ENCODE data around the gene HSPA4L. TPM values are rescaled to one million over a fixed set of nuclear protein-coding genes. Genes with fewer than 3 reads are reported as not detected.

HSPA4L gene
- total RNA-seq, 1 experiment from 2014 or later, result 18.6 TPM

DNA sequence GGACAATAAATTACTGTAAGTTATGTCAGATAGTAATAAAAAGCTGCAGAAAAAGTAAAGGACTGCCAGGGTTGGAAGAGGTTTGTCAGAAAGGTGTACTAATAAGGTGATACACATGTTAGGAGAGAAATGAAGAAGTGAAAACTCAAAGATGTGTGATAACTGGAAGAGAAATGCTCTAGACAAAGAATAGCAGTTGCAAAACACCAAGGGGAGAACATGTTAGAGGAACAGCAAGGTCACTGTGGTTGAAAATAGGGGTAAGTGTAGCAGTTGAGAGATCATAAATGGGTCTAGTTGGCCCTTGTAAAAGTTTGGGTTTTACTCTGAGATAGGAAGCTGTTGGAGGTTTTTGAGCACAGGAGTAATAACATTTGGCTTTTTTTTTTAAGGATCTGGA, 46.9 kb downstream of the HSPA4L start:
- Histone ChIP-seq H3K36me3 (ENCODE audit: control insufficient read depth in 1 of 2, insufficient read depth in 2 of 2, low read length in 2 of 2) (no peaks in the 10 kb centered on the region; a peak in 2 of 4 replicates), H3K9me2 (ENCODE audit: insufficient read depth) (no peaks in the 10 kb centered on the region), H3K4me1 (ENCODE audit: control insufficient read depth in 1 of 2, insufficient read depth in 2 of 2, low read length in 2 of 2) (no peaks in the 10 kb centered on the region), H3K4me2 (ENCODE audit: low read length) (no peak overlapping the region), H3K9me3 (ENCODE audit: control insufficient read depth in 1 of 2, insufficient read depth in 1 of 2, low read depth in 1 of 2, low read length in 2 of 2) (no peaks in the 10 kb centered on the region), H2AFZ (ENCODE audit: low read depth, low read length, poor library complexity, severe bottlenecking) (no peak overlapping the region), H3K4me3 (replicated peaks in 1 of 2; ENCODE audit: low read depth in 1 of 2, low read length in 2 of 2) (no peak overlapping the region), H3K27ac (ENCODE audit: low read depth, low read length) (no peak overlapping the region), H3K9ac (ENCODE audit: low read length) (no peak overlapping the region), H3K27me3 (ENCODE audit: insufficient read depth, low read length) (no peaks in the 10 kb centered on the region), H3K79me2 (ENCODE audit: insufficient read depth, low read length) (no peaks in the 10 kb centered on the region), H4K20me1 (ENCODE audit: insufficient read depth) (no peaks in the 10 kb centered on the region)
- ChIA-PET RAD21 (ENCODE audit: low non-redundant PET in 1 of 2, low total read pairs in 2 of 2, uncharacterized antibody in 2 of 2, unreplicated experiment in 2 of 2) (no interaction called here), CTCF (no interaction called here), POLR2A (no interaction called here)
- ATAC-seq (no peak), DNase-seq (ENCODE audit: low read depth, low spot score) (no peak)
- TF ChIP-seq JUND (IDR thresholded peaks at IDR 0.05), result no peak
- no peak for TF ChIP-seq SRF (IDR thresholded peaks at IDR 0.05; ENCODE audit: low read depth)
- no peak for TF ChIP-seq CBX3 (IDR thresholded peaks at IDR 0.05; ENCODE audit: low read depth)
- TF ChIP-seq ELF1 (IDR thresholded peaks at IDR 0.05; ENCODE audit: borderline replicate concordance, low read depth), result no peak
- TF ChIP-seq ZNF274 (IDR thresholded peaks at IDR 0.05; ENCODE audit: low read depth, low read length), result no peak
- no peak for TF ChIP-seq CEBPB (IDR thresholded peaks at IDR 0.05; ENCODE audit: low read depth)
- TF ChIP-seq YY1 (IDR thresholded peaks at IDR 0.05; ENCODE audit: extremely low read depth, insufficient replicate concordance, low read depth, low read length), result no peak
- TF ChIP-seq EZH2phosphoT487 (IDR thresholded peaks at IDR 0.05; ENCODE audit: borderline replicate concordance), result no peak
- TF ChIP-seq FOSL1 (IDR thresholded peaks at IDR 0.05; ENCODE audit: low read depth), result no peak
- TF ChIP-seq SP1 (IDR thresholded peaks at IDR 0.05; ENCODE audit: low read depth), result no peak
- TF ChIP-seq MAX (IDR thresholded peaks at IDR 0.05), result no peak
- TF ChIP-seq ZBTB33 (IDR thresholded peaks at IDR 0.05; ENCODE audit: extremely low read depth, insufficient replicate concordance, low read length), result no peak
- TF ChIP-seq RAD21 (IDR thresholded peaks at IDR 0.05; ENCODE audit: low read depth), result no peak
- TF ChIP-seq TCF7L2 (IDR thresholded peaks at IDR 0.05; ENCODE audit: borderline replicate concordance, extremely low read depth, insufficient read depth, insufficient read length), result no peak
- intact Hi-C loops (cut with micrococcal nuclease), result no loop called here
- no TSS peak for BruUV-seq (replicated peaks)

Measured in HCT116 (cell line).